Measurements from ENCODE around the gene RPTOR. TPM values are rescaled to one million over a fixed set of nuclear protein-coding genes. Genes with fewer than 3 reads are reported as not detected.

The RPTOR gene
- total RNA-seq, 4 donors from 2014 or later: 19.0 to 48.3 (median 27.3) TPM

DNA sequence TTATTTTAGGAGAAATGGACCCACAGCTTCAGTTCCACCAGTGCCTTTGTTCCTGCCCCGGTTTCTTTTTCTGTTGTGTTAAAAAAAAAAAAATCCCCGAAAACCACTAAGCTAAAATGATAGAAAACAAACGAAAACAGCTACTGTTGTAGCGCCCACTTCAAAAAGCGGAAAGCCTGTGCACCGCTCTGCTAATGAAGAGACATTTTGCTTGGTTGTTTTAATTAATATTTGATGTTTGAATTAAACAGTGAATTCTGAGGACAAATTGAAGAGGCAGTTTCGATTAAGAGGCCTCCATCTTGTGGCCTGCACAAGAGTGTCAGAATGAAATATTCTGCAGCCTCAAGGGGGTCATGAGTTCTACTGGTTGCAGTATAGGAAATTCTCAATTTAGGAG lies 186.7 kb downstream of the RPTOR start:
- no peaks in the 10 kb centered on the region for H3K27me3 ChIP-seq
- no peaks in the 10 kb centered on the region for H3K4me1 ChIP-seq
- H3K27ac ChIP-seq: no peak overlapping the region
- no peak for TF ChIP-seq POLR2A (IDR thresholded peaks at IDR 0.05)
- TF ChIP-seq, protein P1, sequence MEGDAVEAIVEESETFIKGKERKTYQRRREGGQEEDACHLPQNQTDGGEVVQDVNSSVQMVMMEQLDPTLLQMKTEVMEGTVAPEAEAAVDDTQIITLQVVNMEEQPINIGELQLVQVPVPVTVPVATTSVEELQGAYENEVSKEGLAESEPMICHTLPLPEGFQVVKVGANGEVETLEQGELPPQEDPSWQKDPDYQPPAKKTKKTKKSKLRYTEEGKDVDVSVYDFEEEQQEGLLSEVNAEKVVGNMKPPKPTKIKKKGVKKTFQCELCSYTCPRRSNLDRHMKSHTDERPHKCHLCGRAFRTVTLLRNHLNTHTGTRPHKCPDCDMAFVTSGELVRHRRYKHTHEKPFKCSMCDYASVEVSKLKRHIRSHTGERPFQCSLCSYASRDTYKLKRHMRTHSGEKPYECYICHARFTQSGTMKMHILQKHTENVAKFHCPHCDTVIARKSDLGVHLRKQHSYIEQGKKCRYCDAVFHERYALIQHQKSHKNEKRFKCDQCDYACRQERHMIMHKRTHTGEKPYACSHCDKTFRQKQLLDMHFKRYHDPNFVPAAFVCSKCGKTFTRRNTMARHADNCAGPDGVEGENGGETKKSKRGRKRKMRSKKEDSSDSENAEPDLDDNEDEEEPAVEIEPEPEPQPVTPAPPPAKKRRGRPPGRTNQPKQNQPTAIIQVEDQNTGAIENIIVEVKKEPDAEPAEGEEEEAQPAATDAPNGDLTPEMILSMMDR (IDR thresholded peaks at IDR 0.05): no peak
- H3K9me3 ChIP-seq: no peaks in the 10 kb centered on the region
- intact Hi-C loops (cut with DNase I; ENCODE audit: low total_unique reads): no loop called here
- DNase-seq: no peak
- H3K36me3 ChIP-seq: no peaks in the 10 kb centered on the region
- H3K4me3 ChIP-seq: no peak overlapping the region

DNA sequence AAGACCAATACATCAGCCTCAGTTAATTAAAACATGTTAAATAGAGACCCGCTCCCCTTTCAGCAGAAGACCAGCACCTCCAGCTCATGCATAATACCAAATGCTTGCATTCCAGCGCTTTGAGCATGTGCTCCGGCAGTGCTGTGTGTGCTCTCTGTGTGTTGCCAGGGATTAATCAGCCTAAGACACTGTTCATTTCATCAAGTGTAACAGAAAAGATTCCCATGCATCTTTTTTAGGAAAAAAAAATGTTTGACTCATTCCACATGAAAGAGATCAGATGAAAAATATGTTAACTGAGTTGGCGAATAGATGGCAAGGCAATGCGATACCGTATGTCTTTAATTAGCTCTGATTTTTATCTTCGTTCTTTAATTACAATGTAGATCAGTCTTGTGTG lies 187.6 kb downstream of the RPTOR start:
- H3K4me1 ChIP-seq: no peaks in the 10 kb centered on the region
- no peak overlapping the region for H3K4me3 ChIP-seq
- H3K27ac ChIP-seq: no peak overlapping the region
- no peaks in the 10 kb centered on the region for H3K27me3 ChIP-seq
- intact Hi-C loops (cut with DNase I; ENCODE audit: low total_unique reads): no loop called here
- no peak for DNase-seq
- TF ChIP-seq, protein P1 (IDR thresholded peaks at IDR 0.05): no peak
- no peak for TF ChIP-seq POLR2A (IDR thresholded peaks at IDR 0.05)
- H3K36me3 ChIP-seq: no peaks in the 10 kb centered on the region
- no peaks in the 10 kb centered on the region for H3K9me3 ChIP-seq

DNA sequence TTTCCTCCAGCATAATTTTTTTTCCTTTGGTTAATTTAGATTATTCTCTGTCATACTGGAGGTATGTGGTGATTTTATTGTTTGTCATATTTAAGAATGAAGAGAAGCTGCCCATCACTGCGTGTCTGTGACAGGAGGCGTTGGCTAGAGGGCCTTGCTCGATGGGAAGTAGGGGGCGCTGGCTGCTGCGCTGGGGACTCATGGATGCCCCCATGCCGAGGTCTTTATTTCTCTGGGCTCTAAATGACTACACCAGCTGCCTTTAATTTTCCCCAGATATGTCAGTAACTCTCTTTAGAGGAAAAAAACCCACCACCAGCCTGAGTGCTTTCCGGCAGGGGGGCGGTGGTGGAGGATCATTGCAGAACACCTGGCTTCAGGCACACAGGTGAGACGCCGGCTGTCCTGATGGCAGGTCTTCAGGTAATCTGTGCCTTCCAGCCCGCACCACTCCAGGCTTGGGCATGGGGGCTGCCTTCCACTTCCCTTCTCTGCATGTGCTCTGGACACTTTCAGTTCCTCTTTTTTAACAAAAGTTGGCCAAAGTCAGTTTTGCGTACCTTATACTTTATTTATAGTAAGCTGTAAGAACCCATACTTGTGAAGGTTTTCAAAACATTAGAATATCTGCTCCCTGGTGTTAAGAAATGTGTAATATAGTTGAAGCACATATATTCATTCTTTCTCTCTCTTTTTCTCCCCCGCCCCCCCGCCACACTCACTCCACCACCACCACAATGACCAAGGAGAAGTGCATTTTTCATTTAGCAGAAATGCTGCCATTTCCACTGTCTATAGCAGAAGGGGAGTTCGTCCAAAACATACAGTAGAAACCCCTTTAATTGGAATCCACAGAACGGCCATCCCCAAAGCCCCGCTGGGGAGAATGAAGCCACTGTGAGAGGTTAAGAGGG lies 192.7 kb downstream of the RPTOR start:
- TF ChIP-seq, protein P1 (IDR thresholded peaks at IDR 0.05): no peak
- TF ChIP-seq POLR2A (IDR thresholded peaks at IDR 0.05): no peak
- DNase-seq: no peak
- H3K9me3 ChIP-seq: no peaks in the 10 kb centered on the region
- no peaks in the 10 kb centered on the region for H3K36me3 ChIP-seq
- no peaks in the 10 kb centered on the region for H3K4me1 ChIP-seq
- no peak overlapping the region for H3K4me3 ChIP-seq
- no peak overlapping the region for H3K27ac ChIP-seq
- intact Hi-C loops (cut with DNase I; ENCODE audit: low total_unique reads): no loop called here
- no peaks in the 10 kb centered on the region for H3K27me3 ChIP-seq

DNA sequence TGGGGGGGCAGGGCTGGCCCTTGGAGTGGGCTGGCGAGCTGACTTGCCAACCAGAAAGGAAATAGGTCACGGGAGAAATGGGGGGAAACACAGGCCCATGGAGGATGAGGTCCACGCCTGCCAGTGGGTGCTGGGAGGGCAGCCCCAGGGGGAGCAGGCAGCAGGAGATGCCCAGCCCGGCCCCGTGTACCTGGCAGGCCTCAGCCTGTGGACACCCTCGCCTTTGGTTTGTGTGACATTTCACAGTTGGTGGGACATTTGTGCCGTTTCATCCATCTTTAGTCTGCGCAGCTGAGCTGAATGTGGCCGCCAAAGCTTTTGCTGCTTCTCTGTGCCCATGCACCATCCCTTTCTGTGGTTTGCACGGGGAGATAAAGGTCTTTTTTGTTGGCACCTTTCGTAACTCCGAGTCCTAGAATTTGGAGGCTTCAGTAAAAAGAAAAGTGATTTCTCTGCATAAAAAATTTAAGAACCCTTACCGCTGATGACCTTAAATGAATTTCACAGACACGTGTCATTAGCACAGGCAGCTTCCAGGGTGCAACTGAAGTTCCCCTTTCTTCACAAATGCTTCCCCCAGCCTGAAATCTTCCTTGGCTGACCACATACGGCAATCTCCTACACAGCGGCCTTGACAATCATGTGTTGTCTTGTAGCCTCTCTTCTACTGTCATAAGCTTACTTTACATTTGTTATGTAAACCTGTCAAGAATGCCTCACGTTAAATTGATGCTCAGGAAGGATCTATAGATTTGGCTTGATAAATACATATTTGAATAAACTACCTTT lies 193.6 kb downstream of the RPTOR start:
- no peak overlapping the region for H3K27ac ChIP-seq
- H3K4me1 ChIP-seq: peaks cover 0 to 5% of the 10 kb centered on the region in 2 donors
- intact Hi-C loops (cut with DNase I; ENCODE audit: low total_unique reads): no loop called here
- DNase-seq: no peak
- H3K9me3 ChIP-seq: no peaks in the 10 kb centered on the region
- no peak for TF ChIP-seq POLR2A (IDR thresholded peaks at IDR 0.05)
- TF ChIP-seq, protein P1 (IDR thresholded peaks at IDR 0.05): no peak
- no peak overlapping the region for H3K4me3 ChIP-seq
- no peaks in the 10 kb centered on the region for H3K36me3 ChIP-seq
- no peaks in the 10 kb centered on the region for H3K27me3 ChIP-seq
